GM12891 (cell line): ENCODE measurements around the gene BRMS1.

Experiments
- DNase-seq: peaks from one replicate; pipeline ENCODE4 v3.0.0; 2011; ENCODE audit warnings: low spot score; ENCODE audit not compliant: insufficient read length
- FAIRE-seq: peaks from 2 replicates; lab custom pipeline; 2011; peaks lifted over from hg19 to GRCh38; lab: Jason Lieb, UNC
- PAX5 ChIP-seq: IDR thresholded peaks from 2 replicates; pipeline ENCODE4 v1.6.1; 2011; ENCODE audit warnings: low read length, moderate library complexity, mild to moderate bottlenecking; ENCODE audit not compliant: insufficient read depth, severe bottlenecking
- POLR2A ChIP-seq: IDR thresholded peaks from 2 replicates; pipeline ENCODE4 v1.6.1; 2011; ENCODE audit warnings: low read depth, low read length, control low read depth
- POLR2AphosphoS5 ChIP-seq: IDR thresholded peaks from 2 replicates; pipeline ENCODE4 v1.6.1; 2011; ENCODE audit warnings: low read depth, low read length, control low read depth
- POU2F2 ChIP-seq: IDR thresholded peaks from 2 replicates; pipeline ENCODE4 v1.6.1; 2011; ENCODE audit warnings: low read depth, mild to moderate bottlenecking, control low read depth, low read length, moderate library complexity
- SPI1 ChIP-seq: IDR thresholded peaks from 2 replicates; pipeline ENCODE4 v1.6.1; 2011; ENCODE audit warnings: low read depth, low read length, control low read depth
- TAF1 ChIP-seq: IDR thresholded peaks from 2 replicates; pipeline ENCODE4 v1.6.1; 2011; ENCODE audit warnings: low read depth, low read length, control low read depth

Gene BRMS1

DNA sequence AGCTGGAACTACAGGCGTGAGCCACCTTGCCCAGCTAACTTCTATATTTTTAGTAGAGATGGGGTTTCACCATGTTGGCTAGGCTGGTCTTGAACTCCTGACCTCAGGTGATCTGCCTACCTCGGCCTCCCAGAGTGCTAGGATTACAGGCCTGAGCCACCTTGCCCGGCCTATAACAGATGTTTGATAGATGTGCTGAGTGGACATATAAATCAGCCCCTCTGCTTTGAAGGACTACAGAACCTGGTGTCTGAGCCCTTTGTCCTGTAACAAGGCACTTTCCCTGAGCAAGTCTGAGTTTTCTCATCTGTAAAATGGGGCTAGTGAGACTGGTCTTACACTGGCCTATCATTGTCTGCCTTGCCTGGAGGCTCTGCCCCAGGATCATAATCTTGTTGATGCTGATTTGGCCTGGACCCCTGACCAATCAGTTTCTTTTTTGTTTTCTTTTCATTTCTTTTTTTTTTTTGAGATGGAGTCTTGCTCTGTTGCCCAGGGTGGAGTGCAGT is 15.7 kb downstream of the BRMS1 start:
- FAIRE-seq = no peak
- no peak for DNase-seq
- no peak for TF ChIP-seq SPI1
- TF ChIP-seq PAX5 = no peak
- no peak for TF ChIP-seq TAF1
- no peak for TF ChIP-seq POU2F2
- no peak for TF ChIP-seq POLR2A
- TF ChIP-seq POLR2AphosphoS5 = no peak

- FAIRE-seq (peak; percentile 98), DNase-seq (peak; percentile 91)
- peak; percentile 16; the same call in 1 of the 2 replicates for TF ChIP-seq POU2F2
- TF ChIP-seq SPI1 = no peak
- no peak for TF ChIP-seq POLR2AphosphoS5
- no peak for TF ChIP-seq POLR2A
Observed at GRCh38 chr11:66328302-66329144, 16.4 kb downstream of the BRMS1 start.

GRCh38 chr11:66328031-66328301 is 16.9 kb downstream of the BRMS1 start:
- TF ChIP-seq PAX5 = no peak
- no peak for TF ChIP-seq POLR2AphosphoS5
- TF ChIP-seq POLR2A = no peak
- TF ChIP-seq POU2F2 = no peak
- TF ChIP-seq TAF1 = no peak
- no peak for TF ChIP-seq SPI1
- no peak for DNase-seq
- FAIRE-seq = no peak

DNA sequence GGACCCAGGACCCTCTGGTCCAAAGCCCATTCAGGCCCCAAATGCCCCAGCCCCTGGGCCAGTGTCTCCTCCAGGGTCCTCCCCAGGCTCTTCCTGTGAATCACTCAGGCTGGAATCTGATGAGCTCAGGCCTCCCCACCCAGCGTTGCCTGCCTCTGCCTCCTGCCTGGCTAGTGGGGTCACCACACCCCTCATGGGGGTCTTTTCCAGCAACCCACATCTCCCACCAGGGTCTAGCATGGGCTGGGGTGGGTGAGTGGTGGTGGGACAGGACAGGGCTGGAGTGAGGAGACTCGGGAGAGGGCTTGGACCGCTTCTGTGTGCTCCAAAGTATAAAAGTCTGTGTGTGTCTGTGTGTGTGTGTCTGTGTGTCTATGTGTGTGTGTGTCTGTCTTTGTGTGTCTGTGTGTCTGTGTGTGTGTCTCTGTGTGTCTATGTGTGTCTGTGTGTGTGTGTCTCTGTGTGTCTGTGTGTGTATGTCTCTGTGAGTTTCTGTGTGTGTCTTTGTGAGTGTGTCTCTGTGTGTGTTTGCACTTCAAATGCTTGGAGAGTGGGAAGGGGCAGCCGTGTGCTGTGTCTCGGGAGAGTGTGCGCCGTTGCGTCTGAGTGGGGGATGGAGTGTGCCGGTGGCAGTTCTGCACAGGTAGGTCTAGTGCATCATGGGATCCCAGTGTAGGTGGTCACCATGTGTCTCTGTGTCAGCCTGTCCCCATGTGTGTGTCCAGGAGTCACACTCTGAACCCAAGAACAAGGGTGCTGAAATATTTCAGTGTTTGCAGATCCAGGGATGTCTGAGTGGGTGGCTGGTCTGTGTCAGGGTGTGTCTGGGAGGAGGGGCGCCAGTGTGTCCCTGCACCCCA is 17.5 kb downstream of the BRMS1 start:
- DNase-seq (no peak), FAIRE-seq (no peak)
- TF ChIP-seq TAF1 = no peak
- no peak for TF ChIP-seq POLR2AphosphoS5
- TF ChIP-seq PAX5 = no peak
- no peak for TF ChIP-seq SPI1
- no peak for TF ChIP-seq POU2F2
- TF ChIP-seq POLR2A = no peak

- DNase-seq = no peak
- no peak for FAIRE-seq
Observed at GRCh38 chr11:66326261-66327111, 18.4 kb downstream of the BRMS1 start.

DNA sequence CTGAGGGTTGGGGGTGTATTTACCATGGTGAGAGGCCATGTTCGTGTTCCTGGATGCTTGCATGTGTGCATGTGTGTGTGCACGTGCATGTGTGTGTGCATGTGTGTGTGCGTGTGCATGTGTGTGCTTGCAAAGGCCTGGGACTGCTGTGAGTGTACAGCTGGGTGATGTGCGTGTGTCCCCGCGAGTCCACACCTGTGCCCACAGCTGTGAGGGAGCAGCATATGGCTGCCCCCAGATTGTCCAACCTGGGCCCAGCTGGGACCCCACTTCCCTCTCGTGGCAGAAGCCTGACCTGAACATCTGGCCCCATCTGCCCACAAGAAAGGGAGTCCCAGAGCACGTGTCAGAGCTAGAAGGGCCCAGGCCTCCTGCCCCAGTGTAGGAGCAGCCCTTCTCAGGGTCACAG is 19.6 kb downstream of the BRMS1 start:
- DNase-seq (no peak), FAIRE-seq (peak; percentile 48)
- no peak for TF ChIP-seq POLR2A
- TF ChIP-seq PAX5 = no peak
- no peak for TF ChIP-seq POU2F2
- TF ChIP-seq TAF1 = no peak
- TF ChIP-seq POLR2AphosphoS5 = no peak
- no peak for TF ChIP-seq SPI1

More at GRCh38 chr11:66326261-66327111, 18.4 kb downstream of the BRMS1 start:
- TF ChIP-seq TAF1 = no peak
- no peak for TF ChIP-seq POLR2AphosphoS5
- TF ChIP-seq POLR2A = no peak
- TF ChIP-seq SPI1 = no peak
- TF ChIP-seq PAX5 = no peak
- no peak for TF ChIP-seq POU2F2

GRCh38 chr11:66324664-66325063 is 20.2 kb downstream of the BRMS1 start:
- no peak for DNase-seq
- no peak for TF ChIP-seq SPI1
- no peak for TF ChIP-seq POLR2A
- TF ChIP-seq POU2F2 = no peak
- no peak for TF ChIP-seq PAX5
- TF ChIP-seq TAF1 = no peak
- no peak for TF ChIP-seq POLR2AphosphoS5
- no peak for FAIRE-seq

GRCh38 chr11:66323684-66324083 is 21.2 kb downstream of the BRMS1 start:
- no peak for TF ChIP-seq POLR2A
- TF ChIP-seq PAX5 = no peak
- no peak for DNase-seq
- FAIRE-seq = no peak
